ENCODE results near the gene SLC37A1. TPM values are rescaled to one million over a fixed set of nuclear protein-coding genes. Genes with fewer than 3 reads are reported as not detected.

SLC37A1 gene
- total and polyA plus RNA-seq, 9 of the 15 experiments (the other 6 are each of a cell fraction or from before 2014, with no cell fraction given): 0.06 to 3.4 (median 0.40) TPM

GRCh38 chr21:42513985-42514882, 582 bp downstream of the SLC37A1 start (continued):
- TF ChIP-seq SIN3B (IDR thresholded peaks at IDR 0.05; ENCODE audit: low read depth) (no peak), GABPA (tag; conservative IDR thresholded peaks at IDR 0.05; ENCODE audit: low read depth) (peak; percentile 56), XRCC4 (IDR thresholded peaks at IDR 0.05; ENCODE audit: extremely low read depth, insufficient read depth, insufficient read length) (no peak), C11orf30 (IDR thresholded peaks at IDR 0.05; ENCODE audit: low read depth) (no peak), HMBOX1 (IDR thresholded peaks at IDR 0.05) (no peak), TAF1 (IDR thresholded peaks at IDR 0.05; ENCODE audit: control insufficient read depth, extremely low read depth, insufficient read depth, low read length, severe bottlenecking) (peak; percentile 5), NR2F6 (CRISPR knock-in tag; IDR thresholded peaks at IDR 0.05) (no peak), GATAD2B (IDR thresholded peaks at IDR 0.05; ENCODE audit: borderline replicate concordance) (no peak), ZNF277 (CRISPR knock-in tag; IDR thresholded peaks at IDR 0.05; ENCODE audit: borderline replicate concordance) (no peak), PHF20 (IDR thresholded peaks at IDR 0.05; ENCODE audit: partially characterized antibody) (no peak), CHD1 (IDR thresholded peaks at IDR 0.05; ENCODE audit: low read length) (peak; percentile 34), ZNF3 (CRISPR knock-in tag; IDR thresholded peaks at IDR 0.05) (no peak), MAFK (IDR thresholded peaks at IDR 0.05; ENCODE audit: low read length) (no peak), CC2D1A (IDR thresholded peaks at IDR 0.05) (no peak), ZNF253 (CRISPR knock-in tag; conservative IDR thresholded peaks at IDR 0.05) (no peak), TCF3 (CRISPR knock-in tag; IDR thresholded peaks at IDR 0.05) (no peak), YY1 (IDR thresholded peaks at IDR 0.05; ENCODE audit: borderline replicate concordance in 1 of 3, control insufficient read depth in 1 of 3, extremely low read depth in 1 of 3, insufficient read depth in 3 of 3, insufficient read length in 1 of 3, insufficient replicate concordance in 2 of 3, low read depth in 1 of 3, low read length in 2 of 3) (no peak), KLF1 (tag; IDR thresholded peaks at IDR 0.05) (no peak), NFATC3 (IDR thresholded peaks at IDR 0.05) (no peak), GABPB1 (CRISPR knock-in tag; IDR thresholded peaks at IDR 0.05) (no peak)
- TF ChIP-seq, protein P1, sequence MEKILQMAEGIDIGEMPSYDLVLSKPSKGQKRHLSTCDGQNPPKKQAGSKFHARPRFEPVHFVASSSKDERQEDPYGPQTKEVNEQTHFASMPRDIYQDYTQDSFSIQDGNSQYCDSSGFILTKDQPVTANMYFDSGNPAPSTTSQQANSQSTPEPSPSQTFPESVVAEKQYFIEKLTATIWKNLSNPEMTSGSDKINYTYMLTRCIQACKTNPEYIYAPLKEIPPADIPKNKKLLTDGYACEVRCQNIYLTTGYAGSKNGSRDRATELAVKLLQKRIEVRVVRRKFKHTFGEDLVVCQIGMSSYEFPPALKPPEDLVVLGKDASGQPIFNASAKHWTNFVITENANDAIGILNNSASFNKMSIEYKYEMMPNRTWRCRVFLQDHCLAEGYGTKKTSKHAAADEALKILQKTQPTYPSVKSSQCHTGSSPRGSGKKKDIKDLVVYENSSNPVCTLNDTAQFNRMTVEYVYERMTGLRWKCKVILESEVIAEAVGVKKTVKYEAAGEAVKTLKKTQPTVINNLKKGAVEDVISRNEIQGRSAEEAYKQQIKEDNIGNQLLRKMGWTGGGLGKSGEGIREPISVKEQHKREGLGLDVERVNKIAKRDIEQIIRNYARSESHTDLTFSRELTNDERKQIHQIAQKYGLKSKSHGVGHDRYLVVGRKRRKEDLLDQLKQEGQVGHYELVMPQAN (IDR thresholded peaks at IDR 0.05; ENCODE audit: borderline replicate concordance): no peak
- TF ChIP-seq, protein P2, sequence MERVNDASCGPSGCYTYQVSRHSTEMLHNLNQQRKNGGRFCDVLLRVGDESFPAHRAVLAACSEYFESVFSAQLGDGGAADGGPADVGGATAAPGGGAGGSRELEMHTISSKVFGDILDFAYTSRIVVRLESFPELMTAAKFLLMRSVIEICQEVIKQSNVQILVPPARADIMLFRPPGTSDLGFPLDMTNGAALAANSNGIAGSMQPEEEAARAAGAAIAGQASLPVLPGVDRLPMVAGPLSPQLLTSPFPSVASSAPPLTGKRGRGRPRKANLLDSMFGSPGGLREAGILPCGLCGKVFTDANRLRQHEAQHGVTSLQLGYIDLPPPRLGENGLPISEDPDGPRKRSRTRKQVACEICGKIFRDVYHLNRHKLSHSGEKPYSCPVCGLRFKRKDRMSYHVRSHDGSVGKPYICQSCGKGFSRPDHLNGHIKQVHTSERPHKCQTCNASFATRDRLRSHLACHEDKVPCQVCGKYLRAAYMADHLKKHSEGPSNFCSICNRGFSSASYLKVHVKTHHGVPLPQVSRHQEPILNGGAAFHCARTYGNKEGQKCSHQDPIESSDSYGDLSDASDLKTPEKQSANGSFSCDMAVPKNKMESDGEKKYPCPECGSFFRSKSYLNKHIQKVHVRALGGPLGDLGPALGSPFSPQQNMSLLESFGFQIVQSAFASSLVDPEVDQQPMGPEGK (CRISPR knock-in tag; IDR thresholded peaks at IDR 0.05; ENCODE audit: borderline replicate concordance): no peak

All from K562 (cell line).